DND-41 (cell line): ENCODE data around the gene ZNF202.

Experiments used
- CTCF ChIP-seq: IDR thresholded peaks from 2 replicates; pipeline ENCODE4 v1.5.1; 2012; ENCODE audit warnings: borderline replicate concordance, low read length, moderate library complexity, mild to moderate bottlenecking; ENCODE audit not compliant: poor library complexity, severe bottlenecking; ENCODE audit errors: extremely low read depth
- EZH2 ChIP-seq: IDR thresholded peaks from 3 replicates; pipeline ENCODE4 v1.6.1; 2012; ENCODE audit warnings: borderline replicate concordance, low read depth, mild to moderate bottlenecking, moderate library complexity, low read length, inconsistent platforms; ENCODE audit not compliant: severe bottlenecking

GRCh38 chr11:123694551-123694950 lies 46.9 kb downstream of the ZNF202 start:
- TF ChIP-seq CTCF, result no peak
- no peak for TF ChIP-seq EZH2
